Fibroblast of lung (primary cell): ENCODE results near the gene KRT36. TPM values are rescaled to one million over a fixed set of nuclear protein-coding genes. Genes with fewer than 3 reads are reported as not detected.

Source experiments
- DNase-seq, 2 donors: peaks; one replicate each; pipeline versions ENCODE4 v3.0.0 to v3.0.0-alpha.2; 2010; ENCODE audit warnings: low read depth in 2 of 2
- H2AFZ ChIP-seq: 2 replicates; pipeline ENCODE4 v1.5.1; 2012; ENCODE audit warnings: low read length, control low read depth, inconsistent platforms
- H3K27ac ChIP-seq: 2 replicates; pipeline ENCODE4 v1.5.1; 2011; ENCODE audit warnings: low read length, control low read depth; ENCODE audit not compliant: insufficient read depth
- H3K27me3 ChIP-seq: 2 replicates; pipeline ENCODE4 v1.5.1; 2011; ENCODE audit warnings: mild to moderate bottlenecking, low read length; ENCODE audit not compliant: control insufficient read depth, insufficient read depth
- H3K36me3 ChIP-seq: 2 replicates; pipeline ENCODE4 v1.5.1; 2011; ENCODE audit warnings: low read length; ENCODE audit not compliant: control insufficient read depth, insufficient read depth
- H3K4me1 ChIP-seq: 2 replicates; pipeline ENCODE4 v1.5.1; 2011; ENCODE audit warnings: low read length; ENCODE audit not compliant: control insufficient read depth, insufficient read depth; ENCODE audit errors: extremely low read depth
- H3K4me2 ChIP-seq: 2 replicates; pipeline ENCODE4 v1.5.1; 2011; ENCODE audit warnings: low read length, control low read depth; ENCODE audit not compliant: insufficient read depth; ENCODE audit errors: extremely low read depth
- H3K4me3 ChIP-seq, 4 experiments: fragments of 200-600 bp in 1 of 4; sonication (generic) in 1 of 4; replicated peaks in 1 of 4; 2 replicates each; pipeline ENCODE4 v1.5.1; 2011 to 2016; ENCODE audit warnings: low read length in 4 of 4, low read depth in 3 of 4, mild to moderate bottlenecking in 3 of 4, control low read depth in 2 of 4, inconsistent platforms in 1 of 4, mixed read lengths in 1 of 4; ENCODE audit not compliant: insufficient read depth in 1 of 4; ENCODE audit errors: control extremely low read depth in 1 of 4
- H3K79me2 ChIP-seq: 2 replicates; pipeline ENCODE4 v1.5.1; 2012; ENCODE audit warnings: mild to moderate bottlenecking, low read length, inconsistent platforms; ENCODE audit not compliant: control insufficient read depth, insufficient read depth
- H3K9ac ChIP-seq: 2 replicates; pipeline ENCODE4 v1.5.1; 2011; ENCODE audit warnings: mild to moderate bottlenecking, low read length, control low read depth; ENCODE audit not compliant: insufficient read depth
- H3K9me3 ChIP-seq: 2 replicates; pipeline ENCODE4 v1.5.1; 2012; ENCODE audit warnings: low read depth, low read length; ENCODE audit not compliant: control insufficient read depth, insufficient read depth
- H4K20me1 ChIP-seq: 2 replicates; pipeline ENCODE4 v1.5.1; 2011; ENCODE audit warnings: low read length; ENCODE audit not compliant: control insufficient read depth, insufficient read depth; ENCODE audit errors: extremely low read depth
- CTCF ChIP-seq, 2 donors: IDR thresholded peaks in 1 of 2; conservative IDR thresholded peaks in 1 of 2; 1 replicate in 1 of 2; 2 replicates in 1 of 2; pipeline ENCODE4 v1.5.1; 2011 to 2012; ENCODE audit warnings: low read length in 2 of 2, control low read depth in 1 of 2, inconsistent platforms in 1 of 2, low read depth in 1 of 2, mild to moderate bottlenecking in 1 of 2
- EZH2 ChIP-seq: IDR thresholded peaks from 2 replicates; pipeline ENCODE4 v1.5.1; 2012; ENCODE audit warnings: low read length, control low read depth, mild to moderate bottlenecking; ENCODE audit errors: missing control alignments
- polyA plus RNA-seq, 2 donors: library from polyadenylated mRNA; depleted of rRNA in 1 of 2; stranded (reverse) in 1 of 2; unstranded in 1 of 2; fragments of >200 nt; gene quantifications; 2 replicates each; pipeline ENCODE4 v1.2.1, GENCODE V29; 2011 to 2012; ENCODE audit warnings: missing spikeins in 1 of 2
- total RNA-seq: library from RNA; depleted of rRNA; stranded (reverse); fragments of >200 nt; gene quantifications from 2 replicates; pipeline ENCODE4 v1.2.1, GENCODE V29; 2014

Gene KRT36
- total and polyA plus RNA-seq, 2 donors (not counting 1 experiment from before 2014, with no cell fraction given): 0.03 TPM; not detected in 1

GRCh38 chr17:41444640-41445039 is 45.1 kb downstream of the KRT36 start:
- no peak overlapping the region for H3K4me2 ChIP-seq
- TF ChIP-seq CTCF (conservative IDR thresholded peaks at IDR 0.05 in 1 of 2, IDR thresholded peaks at IDR 0.05 in 1 of 2; ENCODE audit: low read depth in 1 of 2, low read length in 2 of 2) (no peak), EZH2 (no peak)
- H3K27me3 ChIP-seq: peaks cover 4% of the 10 kb centered on the region
- no peak overlapping the region for H2AFZ ChIP-seq
- peaks cover 2% of the 10 kb centered on the region for H3K4me1 ChIP-seq
- no peaks in the 10 kb centered on the region for H3K79me2 ChIP-seq
- no peak overlapping the region for H3K9ac ChIP-seq
- no peak overlapping the region for H3K27ac ChIP-seq
- no peaks in the 10 kb centered on the region for H3K9me3 ChIP-seq
- H3K36me3 ChIP-seq: no peaks in the 10 kb centered on the region
- no peak for DNase-seq
- no peak overlapping the region for H3K4me3 ChIP-seq
- H4K20me1 ChIP-seq: no peaks in the 10 kb centered on the region

GRCh38 chr17:41444186-41444585 is 45.5 kb downstream of the KRT36 start:
- H3K9ac ChIP-seq: no peak overlapping the region
- no peaks in the 10 kb centered on the region for H3K36me3 ChIP-seq
- H3K27me3 ChIP-seq: peaks cover 4% of the 10 kb centered on the region
- H3K4me1 ChIP-seq: peaks cover 2% of the 10 kb centered on the region
- H3K4me3 ChIP-seq: no peak overlapping the region
- no peaks in the 10 kb centered on the region for H4K20me1 ChIP-seq
- no peak overlapping the region for H3K4me2 ChIP-seq
- TF ChIP-seq EZH2 (no peak), CTCF (conservative IDR thresholded peaks at IDR 0.05 in 1 of 2, IDR thresholded peaks at IDR 0.05 in 1 of 2; ENCODE audit: low read depth in 1 of 2, low read length in 2 of 2) (no peak)
- DNase-seq: no peak
- no peak overlapping the region for H2AFZ ChIP-seq
- no peak overlapping the region for H3K27ac ChIP-seq
- H3K9me3 ChIP-seq: no peaks in the 10 kb centered on the region
- no peaks in the 10 kb centered on the region for H3K79me2 ChIP-seq

- H3K9me3 ChIP-seq: no peaks in the 10 kb centered on the region
- H3K4me2 ChIP-seq: no peak overlapping the region
- no peak overlapping the region for H3K27ac ChIP-seq
- H3K9ac ChIP-seq: no peak overlapping the region
- no peaks in the 10 kb centered on the region for H4K20me1 ChIP-seq
- H3K4me3 ChIP-seq: no peak overlapping the region
- H3K4me1 ChIP-seq: peaks cover 2% of the 10 kb centered on the region
- peaks cover 2% of the 10 kb centered on the region for H3K27me3 ChIP-seq
- no peaks in the 10 kb centered on the region for H3K36me3 ChIP-seq
- TF ChIP-seq CTCF (conservative IDR thresholded peaks at IDR 0.05 in 1 of 2, IDR thresholded peaks at IDR 0.05 in 1 of 2; ENCODE audit: low read depth in 1 of 2, low read length in 2 of 2) (no peak), EZH2 (no peak)
- peak in 1 of 2 donors; percentile 80 for DNase-seq
- H3K79me2 ChIP-seq: no peaks in the 10 kb centered on the region
- H2AFZ ChIP-seq: no peak overlapping the region
Observed at GRCh38 chr17:41442739-41443138, 47.0 kb downstream of the KRT36 start.
